Activated CD8-positive, alpha-beta memory T cell treated with anti-CD3 and anti-CD28 coated beads for 48 hours (primary cell): ENCODE measurements around the gene SCFD2.

Source experiments
- DNase-seq, 3 experiments: peaks; one replicate each; pipeline ENCODE4 v3.0.0-alpha.2; 2020; ENCODE audit warnings: low read depth in 2 of 3, low spot score in 2 of 3

The SCFD2 gene

DNA sequence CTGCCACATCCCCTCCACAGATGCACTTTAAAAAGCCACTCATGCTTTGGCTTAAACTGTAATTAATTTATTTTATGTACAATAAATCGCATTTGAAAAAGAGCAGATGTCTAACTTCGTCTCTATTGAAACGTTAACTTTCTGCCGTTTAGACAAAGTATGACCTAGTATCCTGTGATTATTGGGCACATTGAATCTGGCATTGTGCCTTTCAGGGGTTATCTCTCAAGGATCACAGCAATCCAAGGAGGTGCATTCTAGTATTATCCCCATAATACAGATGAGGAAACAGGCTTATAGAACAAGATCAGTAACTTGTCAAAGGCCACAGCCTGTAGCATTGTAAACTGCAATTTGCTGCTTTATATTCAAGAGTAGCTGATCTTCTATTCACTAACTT lies 499.1 kb downstream of the SCFD2 start:
- DNase-seq: no peak

DNA sequence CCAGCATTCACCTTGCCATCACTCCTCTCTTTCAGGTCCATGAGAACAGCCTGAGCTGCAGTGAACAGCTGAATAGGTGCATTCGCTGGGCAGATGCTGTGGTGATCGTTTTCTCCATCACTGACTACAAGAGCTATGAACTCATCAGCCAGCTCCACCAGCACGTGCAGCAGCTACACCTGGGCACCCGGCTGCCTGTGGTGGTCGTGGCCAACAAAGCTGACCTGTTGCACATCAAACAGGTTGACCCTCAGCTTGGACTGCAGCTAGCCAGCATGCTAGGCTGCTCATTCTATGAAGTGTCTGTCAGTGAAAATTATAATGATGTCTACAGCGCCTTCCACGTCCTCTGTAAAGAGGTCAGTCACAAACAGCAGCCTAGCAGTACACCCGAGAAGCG lies 500.6 kb downstream of the SCFD2 start:
- DNase-seq: no peak

- no peak for DNase-seq
These were observed 501.1 kb downstream of the SCFD2 start for GRCh38 chr4:52864793-52865192.

DNA sequence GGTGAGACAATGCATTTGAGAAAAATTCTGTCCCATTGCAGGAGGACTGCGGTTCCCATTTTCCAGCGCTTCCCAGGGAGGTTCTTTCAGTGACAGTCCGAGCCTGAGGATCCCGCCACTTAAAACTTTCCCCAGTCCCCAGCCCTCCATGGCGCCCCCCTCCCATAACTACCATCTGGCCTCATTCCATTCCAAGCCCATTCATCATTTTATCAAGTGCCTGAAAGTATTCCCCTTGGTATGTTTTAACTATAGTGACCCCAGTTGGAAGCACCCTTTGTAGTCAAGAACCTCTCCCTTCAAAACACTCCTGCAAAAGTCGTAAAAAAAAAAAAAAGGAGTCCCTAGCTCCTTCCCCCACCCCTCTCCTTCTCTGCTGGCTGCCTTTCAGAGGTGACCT lies 502.5 kb downstream of the SCFD2 start:
- DNase-seq: no peak

DNA sequence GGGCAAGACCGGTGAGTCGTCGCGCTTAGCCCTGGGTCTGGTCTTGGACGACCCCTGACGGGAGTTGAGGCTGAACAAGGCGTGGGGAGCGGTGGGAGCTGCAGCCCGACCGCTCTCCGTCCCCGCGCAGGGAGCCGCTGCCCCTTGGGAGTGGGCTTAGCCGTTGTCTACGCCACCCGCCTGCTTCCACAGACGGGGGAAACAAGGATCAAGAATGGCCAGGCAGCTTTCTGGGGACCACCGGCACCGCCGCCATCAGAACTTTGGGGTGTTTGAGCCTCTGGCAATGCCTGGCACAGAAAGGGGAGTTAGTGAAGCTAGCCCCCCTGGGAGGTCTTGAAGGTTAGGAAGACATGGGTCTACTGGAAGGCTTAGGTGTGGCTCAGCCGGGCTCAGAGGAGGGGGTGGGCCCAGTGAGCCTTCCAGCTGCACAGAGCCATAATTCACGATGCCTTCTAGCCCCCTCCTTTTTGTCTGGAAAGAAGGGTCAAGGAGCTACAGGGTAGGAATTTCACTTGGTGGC lies 503.2 kb downstream of the SCFD2 start:
- no peak for DNase-seq

GRCh38 chr4:52861879-52862616 lies 503.8 kb downstream of the SCFD2 start, which contains the start of gene RASL11B:
Gene RASL11B (plus strand): TSS chr4:52862317. CDS start chr4:52862508, 191 bp downstream.
- peak; percentile 61 to 63 (median 61) for DNase-seq

DNA sequence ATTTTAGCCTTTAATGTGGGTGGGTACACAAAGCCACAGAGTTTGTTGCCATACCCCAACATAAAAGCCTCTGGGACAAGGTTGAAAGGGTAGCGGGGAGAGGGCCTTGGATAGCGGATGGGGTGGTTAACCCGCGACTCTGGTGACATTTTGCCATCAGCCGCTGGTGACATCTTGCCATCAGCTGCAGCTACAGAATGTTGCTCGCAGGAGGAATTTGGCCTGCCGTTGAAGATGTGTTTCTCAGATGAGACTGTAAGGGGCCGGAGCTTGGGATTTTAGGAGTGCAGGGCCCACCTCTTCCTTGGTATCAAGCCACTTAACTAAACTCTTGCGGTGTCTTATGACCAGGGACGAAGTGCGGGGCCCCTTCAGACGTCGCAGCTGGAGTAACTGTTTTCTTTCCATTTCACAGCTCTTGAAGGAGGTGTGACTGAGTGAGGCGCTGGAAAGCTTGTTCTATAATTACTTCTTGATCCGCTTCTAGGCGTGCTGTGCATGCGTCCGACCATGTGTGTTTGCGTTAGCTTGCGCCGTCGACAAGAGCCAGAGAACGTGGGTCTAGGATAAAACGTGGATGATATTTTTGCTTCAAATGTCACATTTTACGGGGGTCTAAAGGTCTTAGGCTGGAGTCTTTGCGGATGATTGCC lies 504.6 kb downstream of the SCFD2 start:
- no peak for DNase-seq

GRCh38 chr4:52860361-52860760 lies 505.5 kb downstream of the SCFD2 start:
- DNase-seq: no peak

GRCh38 chr4:52856801-52857200 lies 509.1 kb downstream of the SCFD2 start:
- no peak for DNase-seq

- no peak for DNase-seq
These were observed 512.5 kb downstream of the SCFD2 start for GRCh38 chr4:52853351-52853750.

DNA sequence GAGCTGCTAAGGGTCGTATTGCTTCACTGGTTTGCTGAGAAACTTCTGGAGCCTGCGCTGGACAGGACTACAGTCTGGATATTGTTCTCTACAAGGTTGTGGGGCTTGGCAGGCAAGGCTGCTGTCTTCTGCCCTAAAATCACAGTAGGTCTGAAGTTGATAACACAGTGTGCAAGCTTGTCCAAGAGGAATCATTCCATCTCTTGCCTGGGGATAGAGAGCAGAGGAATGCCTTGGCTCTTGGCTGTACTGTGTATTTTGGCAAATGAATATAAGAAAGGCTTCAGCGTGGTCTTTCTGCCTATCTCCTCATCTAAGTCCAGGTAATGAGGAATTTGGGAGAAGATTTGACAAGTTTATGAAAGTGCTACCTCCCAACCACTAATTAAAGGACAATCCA lies 513.1 kb downstream of the SCFD2 start:
- DNase-seq: no peak

DNA sequence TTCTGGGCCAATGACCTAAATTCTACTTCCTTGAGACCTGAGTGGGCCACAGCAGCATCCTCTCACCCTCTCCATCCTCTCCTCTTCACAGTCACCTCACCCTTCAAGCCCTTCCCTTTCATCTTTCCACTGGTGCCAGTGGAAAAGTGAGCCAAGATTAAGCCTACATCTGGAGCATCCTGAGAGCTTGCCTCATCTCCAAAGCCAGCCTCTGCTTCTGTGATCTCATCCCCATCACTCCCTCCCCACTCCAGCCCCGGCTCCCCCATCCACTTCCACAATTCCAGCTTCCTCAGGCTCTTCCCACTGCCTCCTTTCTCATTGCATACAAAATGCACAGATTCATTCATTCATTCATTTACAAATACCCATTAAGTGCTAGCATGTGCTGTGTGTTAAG lies 513.8 kb downstream of the SCFD2 start:
- no peak for DNase-seq

DNA sequence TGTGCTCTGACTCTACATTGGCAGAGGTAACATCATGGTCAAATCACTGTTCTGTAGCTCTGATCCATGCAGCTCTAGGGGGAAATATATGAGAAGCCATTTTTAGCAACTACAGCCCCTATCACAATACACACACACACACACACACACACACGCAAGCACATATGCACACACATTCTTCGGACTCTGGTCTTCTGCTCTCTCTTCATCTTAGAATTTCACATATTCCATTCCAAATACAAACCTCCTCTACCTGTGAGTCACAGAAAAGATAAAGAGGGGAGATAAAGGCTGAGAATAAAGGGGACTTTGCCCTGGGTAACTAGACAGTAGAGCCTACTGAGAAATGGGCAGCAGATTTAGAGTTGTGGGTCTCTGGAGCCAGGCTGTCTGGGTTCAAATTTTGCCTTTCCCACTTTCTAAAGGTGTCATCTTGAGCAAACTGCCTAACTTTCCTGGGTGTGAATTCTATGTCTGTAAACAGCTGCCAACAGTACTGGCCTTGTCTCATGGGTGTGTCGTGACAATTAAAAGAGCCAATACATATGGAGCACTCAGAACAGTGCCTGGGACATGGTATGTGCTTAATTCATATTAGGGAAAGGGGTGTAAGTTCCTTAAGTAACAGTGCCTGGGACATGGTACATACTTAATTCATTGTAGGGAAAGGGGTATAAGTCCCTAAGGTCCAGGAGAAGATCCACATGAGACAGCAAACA lies 515.3 kb downstream of the SCFD2 start:
- no peak for DNase-seq

DNA sequence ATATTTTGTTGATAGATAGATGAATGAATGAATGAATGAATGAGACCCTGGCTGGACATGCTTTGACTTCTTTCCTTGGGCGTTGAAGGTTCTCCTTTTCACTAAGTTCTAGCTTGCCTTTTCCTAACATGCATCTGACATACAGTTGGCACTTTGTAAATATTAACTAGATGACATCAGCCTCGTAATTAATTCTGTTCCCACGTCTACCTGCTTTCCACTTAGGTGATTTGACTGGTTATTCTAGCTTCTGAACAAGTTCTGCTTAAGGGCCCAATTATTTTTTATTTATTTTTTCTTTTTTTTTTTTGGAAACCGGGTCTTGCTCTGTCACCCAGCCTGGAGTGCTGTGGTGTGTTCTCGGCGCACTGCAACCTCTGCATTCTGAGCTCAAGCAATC lies 517.6 kb downstream of the SCFD2 start:
- DNase-seq: no peak

DNA sequence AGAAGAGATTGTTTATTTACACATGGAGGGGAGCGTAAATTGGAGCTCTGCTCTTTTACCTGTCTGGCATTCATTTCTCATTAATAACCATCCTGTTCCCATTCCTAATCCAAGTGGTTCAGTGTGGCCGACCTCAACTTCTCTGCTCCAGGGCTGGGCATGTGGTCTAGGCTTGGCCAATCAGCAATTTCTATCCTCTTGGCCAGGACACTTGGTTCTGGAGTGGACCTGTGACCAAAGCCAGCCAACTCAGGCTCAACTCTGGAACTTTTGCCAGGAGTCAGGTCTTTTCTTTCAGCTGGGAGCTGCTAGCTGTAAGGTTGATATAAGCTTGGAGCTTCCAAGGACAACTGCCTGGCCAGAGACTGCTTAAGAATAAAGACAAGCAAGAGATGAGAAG lies 519.4 kb downstream of the SCFD2 start:
- no peak for DNase-seq

DNA sequence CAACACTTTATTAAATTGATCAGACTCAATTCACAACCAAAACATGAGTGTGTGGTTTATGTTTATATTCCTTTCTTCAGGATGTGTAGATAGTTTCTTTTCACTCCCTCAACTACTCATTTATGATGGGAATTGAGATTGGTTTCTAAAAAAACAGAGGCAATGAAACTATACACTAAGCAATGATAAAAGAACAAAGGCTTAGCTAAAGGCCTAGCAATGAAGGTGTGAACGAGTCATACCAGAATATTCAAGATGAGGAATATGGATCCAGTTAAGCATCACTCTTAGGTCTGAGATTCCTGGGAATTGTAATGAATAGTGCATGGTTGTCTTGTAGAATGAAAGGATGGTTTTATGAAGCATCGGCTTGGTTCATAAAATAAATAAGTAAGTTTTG lies 521.3 kb downstream of the SCFD2 start:
- no peak for DNase-seq

GRCh38 chr4:52843958-52844357 lies 521.9 kb downstream of the SCFD2 start:
- no peak for DNase-seq

GRCh38 chr4:52843351-52843750 lies 522.5 kb downstream of the SCFD2 start:
- DNase-seq: no peak

DNA sequence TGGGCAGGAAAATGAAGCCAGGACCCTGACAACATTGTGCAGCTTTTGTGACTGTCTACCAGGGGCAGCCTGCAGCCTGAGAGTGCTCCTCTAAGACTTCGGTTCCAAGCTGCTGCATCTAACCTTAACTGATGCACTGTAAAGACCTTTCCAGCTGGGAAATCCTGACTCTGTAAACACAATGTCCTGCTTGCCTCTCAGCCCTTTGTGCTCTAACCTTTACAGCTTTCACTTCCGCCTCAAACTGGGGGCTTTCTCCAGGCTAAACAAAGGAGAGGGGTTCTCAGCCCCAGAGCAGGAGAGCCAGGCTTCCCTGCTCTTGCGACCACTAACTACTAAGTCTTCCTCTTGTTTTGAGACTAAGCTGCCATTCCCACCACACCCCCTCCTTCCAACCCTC lies 523.1 kb downstream of the SCFD2 start:
- DNase-seq: no peak

- no peak for DNase-seq
These were observed 524.0 kb downstream of the SCFD2 start for GRCh38 chr4:52841682-52842456.
